ENCODE data around the gene MATK. TPM values are rescaled to one million over a fixed set of nuclear protein-coding genes. Genes with fewer than 3 reads are reported as not detected.

Gene MATK
- total and polyA plus RNA-seq, 2 donors from 2014 or later: 2.7 to 4.2 TPM

GRCh38 chr19:3734310-3734600, 51.9 kb downstream of the MATK start:
- H3K4me3 ChIP-seq (ENCODE audit: low read length in 3 of 3): no peak overlapping the region
- H3K27me3 ChIP-seq (ENCODE audit: control insufficient read depth, insufficient read depth, low read length): no peaks in the 10 kb centered on the region
- no peak overlapping the region for H3K9ac ChIP-seq (ENCODE audit: low read length in 3 of 3)
- FAIRE-seq (no peak), DNase-seq (no peak)
- H3K27ac ChIP-seq (ENCODE audit: low read depth in 2 of 2, low read length in 2 of 2): no peak overlapping the region
- peaks cover 0 to 12% (median 3%) of the 10 kb centered on the region in 3 donors for H3K36me3 ChIP-seq (ENCODE audit: control insufficient read depth in 2 of 3, insufficient read depth in 3 of 3, low read length in 3 of 3)
- no peaks in the 10 kb centered on the region for H3K4me1 ChIP-seq (ENCODE audit: control insufficient read depth in 2 of 3, insufficient read depth in 2 of 3, low read depth in 1 of 3, low read length in 3 of 3)
- no peaks in the 10 kb centered on the region for H3K9me3 ChIP-seq (ENCODE audit: control insufficient read depth in 2 of 3, insufficient read depth in 1 of 3, low read length in 3 of 3)
- no peak for TF ChIP-seq CTCF (IDR thresholded peaks at IDR 0.05; ENCODE audit: borderline replicate concordance, extremely low read depth, insufficient read depth)
- intact Hi-C loops (cut with DNase I): no loop called here

- Histone ChIP-seq H3K36me3 (ENCODE audit: control insufficient read depth in 2 of 3, insufficient read depth in 3 of 3, low read length in 3 of 3) (peaks cover 0 to 12% (median 3%) of the 10 kb centered on the region in 3 donors), H3K4me3 (ENCODE audit: low read length in 3 of 3) (no peak overlapping the region), H3K27ac (ENCODE audit: low read depth in 2 of 2, low read length in 2 of 2) (no peak overlapping the region), H3K9me3 (ENCODE audit: control insufficient read depth in 2 of 3, insufficient read depth in 1 of 3, low read length in 3 of 3) (no peaks in the 10 kb centered on the region), H3K9ac (ENCODE audit: low read length in 3 of 3) (no peak overlapping the region), H3K4me1 (ENCODE audit: control insufficient read depth in 2 of 3, insufficient read depth in 2 of 3, low read depth in 1 of 3, low read length in 3 of 3) (no peaks in the 10 kb centered on the region), H3K27me3 (ENCODE audit: control insufficient read depth, insufficient read depth, low read length) (no peaks in the 10 kb centered on the region)
- FAIRE-seq: no peak
- no peak for DNase-seq
- TF ChIP-seq CTCF (IDR thresholded peaks at IDR 0.05; ENCODE audit: borderline replicate concordance, extremely low read depth, insufficient read depth): no peak
- intact Hi-C loops (cut with DNase I): no loop called here
These were observed 52.5 kb downstream of the MATK start for GRCh38 chr19:3733549-3734309.

GRCh38 chr19:3732108-3732507, 54.1 kb downstream of the MATK start:
- FAIRE-seq (no peak), DNase-seq (no peak)
- Histone ChIP-seq H3K9me3 (ENCODE audit: control insufficient read depth in 2 of 3, insufficient read depth in 1 of 3, low read length in 3 of 3) (no peaks in the 10 kb centered on the region), H3K9ac (ENCODE audit: low read length in 3 of 3) (no peak overlapping the region), H3K27me3 (ENCODE audit: control insufficient read depth, insufficient read depth, low read length) (no peaks in the 10 kb centered on the region), H3K27ac (ENCODE audit: low read depth in 2 of 2, low read length in 2 of 2) (no peak overlapping the region), H3K36me3 (ENCODE audit: control insufficient read depth in 2 of 3, insufficient read depth in 3 of 3, low read length in 3 of 3) (peaks cover 0 to 3% (median 0%) of the 10 kb centered on the region in 3 donors), H3K4me3 (ENCODE audit: low read length in 3 of 3) (no peak overlapping the region), H3K4me1 (ENCODE audit: control insufficient read depth in 2 of 3, insufficient read depth in 2 of 3, low read depth in 1 of 3, low read length in 3 of 3) (no peaks in the 10 kb centered on the region)
- intact Hi-C loops (cut with DNase I): no loop called here
- TF ChIP-seq CTCF (IDR thresholded peaks at IDR 0.05; ENCODE audit: borderline replicate concordance, extremely low read depth, insufficient read depth): no peak
